Measurements from ENCODE around the gene ANTXRL. TPM values are rescaled to one million over a fixed set of nuclear protein-coding genes. Genes with fewer than 3 reads are reported as not detected.
"Not testable (repeated sequence)": the region's sequence is repeated elsewhere in the genome, so short reads cannot be mapped to it uniquely, and the experiment has no call there.

Gene ANTXRL
- total and polyA plus RNA-seq, 2 donors: 0.39 to 0.57 TPM

GRCh38 chr10:46270963-46271530, 15.8 kb upstream of the ANTXRL start:
- H3K27me3 ChIP-seq (ENCODE audit: control insufficient read depth in 2 of 2, insufficient read depth in 1 of 2, low read length in 1 of 2); DNase-seq (ENCODE audit: low read depth in 6 of 9, low spot score in 9 of 9); H3K36me3 ChIP-seq (ENCODE audit: control insufficient read depth in 2 of 2, insufficient read depth in 2 of 2, low read length in 1 of 2); H3K9me3 ChIP-seq (ENCODE audit: control insufficient read depth in 2 of 2, insufficient read depth in 1 of 2, low read length in 1 of 2); H3K4me3 ChIP-seq (ENCODE audit: low read length in 2 of 2): not testable (repeated sequence)
- Histone ChIP-seq H3K4me1 (ENCODE audit: control insufficient read depth in 2 of 2, insufficient read depth in 2 of 2, low read length in 2 of 2) (peaks cover 38 to 69% of the 10 kb centered on the region in 2 donors), H3K27ac (ENCODE audit: low read depth in 1 of 2, low read length in 1 of 2) (peak overlapping the region; percentile 97 to 98)
- WGBS: 97% methylated on average over 7 of the region's 7 CpGs

GRCh38 chr10:46271795-46272499, 14.8 kb upstream of the ANTXRL start:
- DNase-seq (ENCODE audit: low read depth in 6 of 9, low spot score in 9 of 9): peak in 2 of 9 donors; percentile 30 to 50
- Histone ChIP-seq H3K27ac (ENCODE audit: low read depth in 1 of 2, low read length in 1 of 2) (peak overlapping the region; percentile 74 to 75), H3K4me1 (ENCODE audit: control insufficient read depth in 2 of 2, insufficient read depth in 2 of 2, low read length in 2 of 2) (peaks cover 31 to 60% of the 10 kb centered on the region in 2 donors)
- WGBS: 50% methylated on average over 4 of the region's 4 CpGs
- H3K36me3 ChIP-seq (ENCODE audit: control insufficient read depth in 2 of 2, insufficient read depth in 2 of 2, low read length in 1 of 2); H3K4me3 ChIP-seq (ENCODE audit: low read length in 2 of 2); H3K27me3 ChIP-seq (ENCODE audit: control insufficient read depth in 2 of 2, insufficient read depth in 1 of 2, low read length in 1 of 2); H3K9me3 ChIP-seq (ENCODE audit: control insufficient read depth in 2 of 2, insufficient read depth in 1 of 2, low read length in 1 of 2): not testable (repeated sequence)

GRCh38 chr10:46272863-46273415, 13.9 kb upstream of the ANTXRL start:
- peaks cover 28 to 50% of the 10 kb centered on the region in 2 donors for H3K4me1 ChIP-seq (ENCODE audit: control insufficient read depth in 2 of 2, insufficient read depth in 2 of 2, low read length in 2 of 2)
- no peak overlapping the region for H3K4me3 ChIP-seq (ENCODE audit: low read length in 2 of 2)
- H3K27me3 ChIP-seq (ENCODE audit: control insufficient read depth in 2 of 2, insufficient read depth in 1 of 2, low read length in 1 of 2): no peaks in the 10 kb centered on the region
- 70% methylated on average over 4 of the region's 4 CpGs for WGBS
- DNase-seq (ENCODE audit: low read depth in 6 of 9, low spot score in 9 of 9): no peak
- H3K27ac ChIP-seq (ENCODE audit: low read depth in 1 of 2, low read length in 1 of 2): peak overlapping the region in 1 of 2 donors; percentile 36
- H3K36me3 ChIP-seq (ENCODE audit: control insufficient read depth in 2 of 2, insufficient read depth in 2 of 2, low read length in 1 of 2): no peaks in the 10 kb centered on the region
- H3K9me3 ChIP-seq (ENCODE audit: control insufficient read depth in 2 of 2, insufficient read depth in 1 of 2, low read length in 1 of 2): peaks cover 0 to 5% of the 10 kb centered on the region in 2 donors

- H3K9me3 ChIP-seq (ENCODE audit: control insufficient read depth in 2 of 2, insufficient read depth in 1 of 2, low read length in 1 of 2): peaks cover 0 to 1% of the 10 kb centered on the region in 2 donors
- no peaks in the 10 kb centered on the region for H3K36me3 ChIP-seq (ENCODE audit: control insufficient read depth in 2 of 2, insufficient read depth in 2 of 2, low read length in 1 of 2)
- H3K4me3 ChIP-seq (ENCODE audit: low read length in 2 of 2): no peak overlapping the region
- H3K27ac ChIP-seq (ENCODE audit: low read depth in 1 of 2, low read length in 1 of 2): peak overlapping the region in 1 of 2 donors; percentile 18
- no peak for DNase-seq (ENCODE audit: low read depth in 6 of 9, low spot score in 9 of 9)
- 87% methylated on average over 9 of the region's 9 CpGs for WGBS
- peaks cover 28 to 45% of the 10 kb centered on the region in 2 donors for H3K4me1 ChIP-seq (ENCODE audit: control insufficient read depth in 2 of 2, insufficient read depth in 2 of 2, low read length in 2 of 2)
- H3K27me3 ChIP-seq (ENCODE audit: control insufficient read depth in 2 of 2, insufficient read depth in 1 of 2, low read length in 1 of 2): no peaks in the 10 kb centered on the region
Observed at GRCh38 chr10:46273506-46274477, 13.0 kb upstream of the ANTXRL start.

- no peaks in the 10 kb centered on the region for H3K9me3 ChIP-seq (ENCODE audit: control insufficient read depth in 2 of 2, insufficient read depth in 1 of 2, low read length in 1 of 2)
- peaks cover 9 to 15% of the 10 kb centered on the region in 2 donors for H3K4me1 ChIP-seq (ENCODE audit: control insufficient read depth in 2 of 2, insufficient read depth in 2 of 2, low read length in 2 of 2)
- H3K4me3 ChIP-seq (ENCODE audit: low read length in 2 of 2): no peak overlapping the region
- DNase-seq (ENCODE audit: low read depth in 6 of 9, low spot score in 9 of 9): no peak
- H3K36me3 ChIP-seq (ENCODE audit: control insufficient read depth in 2 of 2, insufficient read depth in 2 of 2, low read length in 1 of 2): no peaks in the 10 kb centered on the region
- no peak overlapping the region for H3K27ac ChIP-seq (ENCODE audit: low read depth in 1 of 2, low read length in 1 of 2)
- 95% methylated on average over 2 of the region's 2 CpGs for WGBS
- H3K27me3 ChIP-seq (ENCODE audit: control insufficient read depth in 2 of 2, insufficient read depth in 1 of 2, low read length in 1 of 2): peaks cover 6 to 13% of the 10 kb centered on the region in 2 donors
Observed at GRCh38 chr10:46277840-46278239, 9.0 kb upstream of the ANTXRL start.

GRCh38 chr10:46282421-46282831, 4.4 kb upstream of the ANTXRL start:
- H3K27ac ChIP-seq (ENCODE audit: low read depth in 1 of 2, low read length in 1 of 2); H3K9me3 ChIP-seq (ENCODE audit: control insufficient read depth in 2 of 2, insufficient read depth in 1 of 2, low read length in 1 of 2); DNase-seq (ENCODE audit: low read depth in 6 of 9, low spot score in 9 of 9); H3K36me3 ChIP-seq (ENCODE audit: control insufficient read depth in 2 of 2, insufficient read depth in 2 of 2, low read length in 1 of 2): not testable (repeated sequence)
- H3K4me1 ChIP-seq (ENCODE audit: control insufficient read depth in 2 of 2, insufficient read depth in 2 of 2, low read length in 2 of 2): peaks cover 12 to 26% of the 10 kb centered on the region in 2 donors
- H3K27me3 ChIP-seq (ENCODE audit: control insufficient read depth in 2 of 2, insufficient read depth in 1 of 2, low read length in 1 of 2): peaks cover 6 to 14% of the 10 kb centered on the region in 2 donors
- H3K4me3 ChIP-seq (ENCODE audit: low read length in 2 of 2): peak overlapping the region; percentile 32 to 46
- 11% methylated on average over 20 of the region's 20 CpGs for WGBS

- Histone ChIP-seq H3K27me3 (ENCODE audit: control insufficient read depth in 2 of 2, insufficient read depth in 1 of 2, low read length in 1 of 2) (peaks cover 6 to 14% of the 10 kb centered on the region in 2 donors), H3K27ac (ENCODE audit: low read depth in 1 of 2, low read length in 1 of 2) (no peak overlapping the region), H3K4me1 (ENCODE audit: control insufficient read depth in 2 of 2, insufficient read depth in 2 of 2, low read length in 2 of 2) (peaks cover 12 to 26% of the 10 kb centered on the region in 2 donors), H3K36me3 (ENCODE audit: control insufficient read depth in 2 of 2, insufficient read depth in 2 of 2, low read length in 1 of 2) (no peaks in the 10 kb centered on the region), H3K9me3 (ENCODE audit: control insufficient read depth in 2 of 2, insufficient read depth in 1 of 2, low read length in 1 of 2) (no peaks in the 10 kb centered on the region), H3K4me3 (ENCODE audit: low read length in 2 of 2) (peak overlapping the region; percentile 32 to 46)
- 10% methylated on average over 44 of the region's 51 CpGs for WGBS
- DNase-seq (ENCODE audit: low read depth in 6 of 9, low spot score in 9 of 9): peak in 2 of 9 donors; percentile 40 to 66
Observed at GRCh38 chr10:46282842-46283574, 3.8 kb upstream of the ANTXRL start.

GRCh38 chr10:46283580-46284285, 3.1 kb upstream of the ANTXRL start:
- WGBS: 40% methylated on average over 6 of the region's 6 CpGs
- Histone ChIP-seq H3K4me1 (ENCODE audit: control insufficient read depth in 2 of 2, insufficient read depth in 2 of 2, low read length in 2 of 2) (peaks cover 12 to 26% of the 10 kb centered on the region in 2 donors), H3K27ac (ENCODE audit: low read depth in 1 of 2, low read length in 1 of 2) (no peak overlapping the region)

More at GRCh38 chr10:46283580-46284285, 3.1 kb upstream of the ANTXRL start:
- Histone ChIP-seq H3K4me3 (ENCODE audit: low read length in 2 of 2) (peak overlapping the region; percentile 65 to 87), H3K27me3 (ENCODE audit: control insufficient read depth in 2 of 2, insufficient read depth in 1 of 2, low read length in 1 of 2) (peaks cover 6 to 14% of the 10 kb centered on the region in 2 donors), H3K36me3 (ENCODE audit: control insufficient read depth in 2 of 2, insufficient read depth in 2 of 2, low read length in 1 of 2) (no peaks in the 10 kb centered on the region), H3K9me3 (ENCODE audit: control insufficient read depth in 2 of 2, insufficient read depth in 1 of 2, low read length in 1 of 2) (no peaks in the 10 kb centered on the region)
- DNase-seq (ENCODE audit: low read depth in 6 of 9, low spot score in 9 of 9): peak in 2 of 9 donors; percentile 43 to 71
